Thyroid gland (tissue), 4 donors: Measurements from ENCODE around the gene BMERB1.

Source experiments
- CTCF ChIP-seq, 6 experiments: fragments of 200-600 bp in 3 of 6; fragments of 450-650 bp in 3 of 6; sonication (generic) in 3 of 6; IDR thresholded peaks; one replicate each; pipeline ENCODE4 v1.5.1; 2016 to 2019; ENCODE audit warnings: antibody characterized with exemption in 6 of 6, mild to moderate bottlenecking in 2 of 6, inconsistent platforms in 1 of 6, moderate library complexity in 1 of 6
- POLR2A ChIP-seq, 2 donors: fragments of 450-650 bp; IDR thresholded peaks; one replicate each; pipeline ENCODE4 v1.6.1; 2017; ENCODE audit warnings: antibody characterized with exemption in 2 of 2, mild to moderate bottlenecking in 2 of 2, moderate library complexity in 1 of 2

- TF ChIP-seq CTCF (IDR thresholded peaks at IDR 0.05) (no peak), POLR2A (IDR thresholded peaks at IDR 0.05) (no peak)
Measured at GRCh38 chr16:15617901-15618300, 183.5 kb downstream of the BMERB1 start.
